Fibroblast of gingiva (primary cell): Measurements from ENCODE around the gene SNCG.
"Not testable (repeated sequence)": the region's sequence is repeated elsewhere in the genome, so short reads cannot be mapped to it uniquely, and the experiment has no call there.

Experiments
- DNase-seq: peaks from one replicate; pipeline ENCODE4 v3.0.0-alpha.2; 2011; ENCODE audit warnings: low read depth

Gene SNCG

GRCh38 chr10:86958116-86958900 lies at the start of gene SNCG:
SNCG (plus strand) TSS chr10:86958599; CDS start chr10:86958698, 99 bp downstream.
- DNase-seq: no peak

- DNase-seq: peak; percentile 64
These were observed 43.7 kb upstream of the SNCG start for GRCh38 chr10:86914734-86915133.

GRCh38 chr10:86918022-86918471 lies 40.4 kb upstream of the SNCG start:
- no peak for DNase-seq

GRCh38 chr10:86922553-86922961 lies 35.8 kb upstream of the SNCG start:
- no peak for DNase-seq

GRCh38 chr10:86929468-86930380 lies 28.7 kb upstream of the SNCG start:
- no peak for DNase-seq

GRCh38 chr10:86931872-86932271 lies 26.5 kb upstream of the SNCG start:
- peak; percentile 92 for DNase-seq

- no peak for DNase-seq
These were observed 25.7 kb upstream of the SNCG start for GRCh38 chr10:86932674-86933073.

GRCh38 chr10:86934162-86934711 lies 24.2 kb upstream of the SNCG start:
- DNase-seq: not testable (repeated sequence)

- no peak for DNase-seq
These were observed 21.5 kb upstream of the SNCG start for GRCh38 chr10:86936661-86937501.

GRCh38 chr10:86937502-86938154 lies 20.8 kb upstream of the SNCG start:
- DNase-seq: no peak

GRCh38 chr10:86938260-86938659 lies 20.1 kb upstream of the SNCG start:
- no peak for DNase-seq

GRCh38 chr10:86940076-86940475 lies 18.3 kb upstream of the SNCG start:
- DNase-seq: not testable (repeated sequence)

GRCh38 chr10:86940677-86941076 lies 17.7 kb upstream of the SNCG start:
- no peak for DNase-seq

GRCh38 chr10:86941426-86941825 lies 17.0 kb upstream of the SNCG start:
- no peak for DNase-seq

- no peak for DNase-seq
These were observed 16.4 kb upstream of the SNCG start for GRCh38 chr10:86941991-86942421.

GRCh38 chr10:86942441-86943315 lies 15.7 kb upstream of the SNCG start:
- no peak for DNase-seq

- DNase-seq: no peak
These were observed 14.9 kb upstream of the SNCG start for GRCh38 chr10:86943316-86944030.

GRCh38 chr10:86944031-86944419 lies 14.4 kb upstream of the SNCG start:
- no peak for DNase-seq

GRCh38 chr10:86944471-86944870 lies 13.9 kb upstream of the SNCG start:
- DNase-seq: peak; percentile 27
